Astrocyte of the hippocampus (primary cell): Measurements from ENCODE around the gene TBX2.

Experiments used
- DNase-seq: peaks from one replicate; pipeline ENCODE4 v3.0.0; 2011; ENCODE audit warnings: low read depth, low spot score

The TBX2 gene

GRCh38 chr17:61413661-61414126 is 14.1 kb downstream of the TBX2 start:
- DNase-seq: no peak

- no peak for DNase-seq
These were observed 14.7 kb downstream of the TBX2 start for GRCh38 chr17:61414141-61414935.

GRCh38 chr17:61414936-61415251 is 15.3 kb downstream of the TBX2 start:
- no peak for DNase-seq

- DNase-seq: peak; percentile 17
These were observed 15.9 kb downstream of the TBX2 start for GRCh38 chr17:61415374-61416210.

GRCh38 chr17:61416211-61416539 is 16.5 kb downstream of the TBX2 start:
- DNase-seq: no peak

GRCh38 chr17:61416540-61417363 is 17.1 kb downstream of the TBX2 start:
- DNase-seq: peak; percentile 91

- DNase-seq: no peak
These were observed 18.8 kb downstream of the TBX2 start for GRCh38 chr17:61418449-61418848.

- no peak for DNase-seq
These were observed 19.9 kb downstream of the TBX2 start for GRCh38 chr17:61419496-61420046.

GRCh38 chr17:61420052-61420451 is 20.4 kb downstream of the TBX2 start:
- DNase-seq: no peak

- no peak for DNase-seq
These were observed 21.2 kb downstream of the TBX2 start for GRCh38 chr17:61420745-61421398.

- DNase-seq: no peak
These were observed 21.8 kb downstream of the TBX2 start for GRCh38 chr17:61421460-61421859.

- DNase-seq: no peak
These were observed 22.6 kb downstream of the TBX2 start for GRCh38 chr17:61422116-61422799.

- DNase-seq: no peak
These were observed 23.2 kb downstream of the TBX2 start for GRCh38 chr17:61422869-61423268.

- DNase-seq: no peak
These were observed 24.5 kb downstream of the TBX2 start for GRCh38 chr17:61423967-61424649.

GRCh38 chr17:61425682-61426481 is 26.2 kb downstream of the TBX2 start:
- DNase-seq: no peak

- no peak for DNase-seq
These were observed 27.1 kb downstream of the TBX2 start for GRCh38 chr17:61426482-61427304.

- DNase-seq: no peak
These were observed 27.9 kb downstream of the TBX2 start for GRCh38 chr17:61427567-61427966.

GRCh38 chr17:61429274-61429673 is 29.6 kb downstream of the TBX2 start:
- no peak for DNase-seq
